ENCODE results near the gene NODAL. TPM values are rescaled to one million over a fixed set of nuclear protein-coding genes. Genes with fewer than 3 reads are reported as not detected.
A peak's percentile ranks its signal among the peaks of the same experiment; 100 is the strongest.
"Not testable (repeated sequence)": the region's sequence is repeated elsewhere in the genome, so short reads cannot be mapped to it uniquely, and the experiment has no call there.

The NODAL gene
- not detected for total RNA-seq
- polyA plus RNA-seq (2013, experiment 1 of 2): 0.42 TPM
- polyA plus RNA-seq (2013, experiment 2 of 2): 1.0 TPM
- total RNA-seq: 0 to 0.62 (median 0) reads per million in 172 experiments

- intact Hi-C loops (cut with DNase I, micrococcal nuclease): no loop called here
- TF ChIP-seq, protein P1, sequence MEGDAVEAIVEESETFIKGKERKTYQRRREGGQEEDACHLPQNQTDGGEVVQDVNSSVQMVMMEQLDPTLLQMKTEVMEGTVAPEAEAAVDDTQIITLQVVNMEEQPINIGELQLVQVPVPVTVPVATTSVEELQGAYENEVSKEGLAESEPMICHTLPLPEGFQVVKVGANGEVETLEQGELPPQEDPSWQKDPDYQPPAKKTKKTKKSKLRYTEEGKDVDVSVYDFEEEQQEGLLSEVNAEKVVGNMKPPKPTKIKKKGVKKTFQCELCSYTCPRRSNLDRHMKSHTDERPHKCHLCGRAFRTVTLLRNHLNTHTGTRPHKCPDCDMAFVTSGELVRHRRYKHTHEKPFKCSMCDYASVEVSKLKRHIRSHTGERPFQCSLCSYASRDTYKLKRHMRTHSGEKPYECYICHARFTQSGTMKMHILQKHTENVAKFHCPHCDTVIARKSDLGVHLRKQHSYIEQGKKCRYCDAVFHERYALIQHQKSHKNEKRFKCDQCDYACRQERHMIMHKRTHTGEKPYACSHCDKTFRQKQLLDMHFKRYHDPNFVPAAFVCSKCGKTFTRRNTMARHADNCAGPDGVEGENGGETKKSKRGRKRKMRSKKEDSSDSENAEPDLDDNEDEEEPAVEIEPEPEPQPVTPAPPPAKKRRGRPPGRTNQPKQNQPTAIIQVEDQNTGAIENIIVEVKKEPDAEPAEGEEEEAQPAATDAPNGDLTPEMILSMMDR (IDR thresholded peaks at IDR 0.05): no peak
- peak within 1 kb of the TSS; percentile 30 for H3K4me3 ChIP-seq (ENCODE audit: low read length)
- CTCF ChIA-PET: no interaction called here
- peaks cover 11% of the 10 kb centered on the region for H3K4me1 Mint-ChIP-seq (ENCODE audit: low read depth)
- H3K27me3 ChIP-seq (ENCODE audit: control insufficient read depth in 1 of 2, insufficient read depth in 2 of 2, low read length in 2 of 2): peaks cover 39 to 45% of the 10 kb centered on the region in 2 experiments
- H3K27ac ChIP-seq (ENCODE audit: low read depth in 1 of 2, low read length in 2 of 2): no peak within 1 kb of the TSS
- POLR2A ChIA-PET: interaction anchor here (1.3 to 1.4 kb wide), 2 partner anchors 9 to 10 kb away, joined by 3 to 4 read pairs; no protein-coding TSS in a partner anchor
- peaks cover 18% of the 10 kb centered on the region for H3K4me1 ChIP-seq (ENCODE audit: insufficient read depth, low read length)
- no peaks in the 10 kb centered on the region for H3K36me3 ChIP-seq (ENCODE audit: insufficient read depth, low read length)
- peaks cover 57% of the 10 kb centered on the region for H3K27me3 Mint-ChIP-seq
- DNase-seq (peak in 3 of 14 experiments; percentile 15 to 34 (median 15)), ATAC-seq (ENCODE audit: poor library complexity) (peak; percentile 63)
- no peaks in the 10 kb centered on the region for H3K36me3 Mint-ChIP-seq (ENCODE audit: low read depth)
- no peaks in the 10 kb centered on the region for H3K9me3 Mint-ChIP-seq
- H3K4me3 Mint-ChIP-seq: peak within 1 kb of the TSS; percentile 79
- peaks cover 0 to 15% of the 10 kb centered on the region in 2 experiments for H3K9me3 ChIP-seq (ENCODE audit: control insufficient read depth in 1 of 2, insufficient read depth in 1 of 2, low read length in 2 of 2)
- no peak within 1 kb of the TSS for H3K27ac Mint-ChIP-seq
Observed at GRCh38 chr10:70441161-70441894, at the start of gene NODAL. TSS of gene NODAL (minus strand) at chr10:70441681. CDS start at chr10:70441667, 14 bp downstream.

DNA sequence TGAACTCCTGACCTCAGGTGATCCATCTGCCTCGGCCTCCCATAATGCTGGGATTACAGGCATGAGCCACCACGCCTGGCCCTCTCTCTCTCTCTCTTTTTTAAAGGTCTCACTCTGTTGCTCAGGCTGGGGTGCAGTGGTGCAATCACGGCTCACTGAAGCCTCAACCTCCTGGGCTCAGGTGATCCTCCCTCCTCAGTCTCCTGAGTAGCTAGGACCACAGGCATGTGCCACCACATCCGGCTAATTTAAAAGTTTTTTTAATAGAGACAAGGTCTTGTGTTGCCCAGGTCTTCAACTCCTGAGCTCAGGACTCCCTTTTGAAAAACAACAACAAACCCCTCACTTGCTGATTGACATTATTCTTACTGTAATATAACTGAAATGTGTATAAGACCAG is 48.7 kb upstream of the NODAL start:
- Histone ChIP-seq H3K4me3 (ENCODE audit: low read length) (no peak overlapping the region), H3K27me3 (ENCODE audit: control insufficient read depth in 1 of 2, insufficient read depth in 2 of 2, low read length in 2 of 2) (no peaks in the 10 kb centered on the region), H3K4me1 (ENCODE audit: insufficient read depth, low read length) (peaks cover 14% of the 10 kb centered on the region), H3K36me3 (ENCODE audit: insufficient read depth, low read length) (no peaks in the 10 kb centered on the region), H3K27ac (ENCODE audit: low read depth in 1 of 2, low read length in 2 of 2) (no peak overlapping the region), H3K9me3 (ENCODE audit: control insufficient read depth in 1 of 2, insufficient read depth in 1 of 2, low read length in 2 of 2) (no peaks in the 10 kb centered on the region)
- Mint-ChIP-seq H3K27ac (no peak overlapping the region), H3K4me3 (no peak overlapping the region), H3K4me1 (ENCODE audit: low read depth) (peaks cover 12% of the 10 kb centered on the region), H3K27me3 (no peaks in the 10 kb centered on the region), H3K9me3 (no peaks in the 10 kb centered on the region), H3K36me3 (ENCODE audit: low read depth) (no peaks in the 10 kb centered on the region)
- TF ChIP-seq, protein P1 (IDR thresholded peaks at IDR 0.05): no peak
- ATAC-seq (ENCODE audit: poor library complexity): no peak
- no peak for DNase-seq
- ChIA-PET POLR2A (interaction anchor here (1.1 kb wide), 1 partner anchor 12 kb away, joined by 3 read pairs; the partner anchor contains the start of gene PALD1), CTCF (no interaction called here)
- intact Hi-C loops (cut with DNase I, micrococcal nuclease): no loop called here

DNA sequence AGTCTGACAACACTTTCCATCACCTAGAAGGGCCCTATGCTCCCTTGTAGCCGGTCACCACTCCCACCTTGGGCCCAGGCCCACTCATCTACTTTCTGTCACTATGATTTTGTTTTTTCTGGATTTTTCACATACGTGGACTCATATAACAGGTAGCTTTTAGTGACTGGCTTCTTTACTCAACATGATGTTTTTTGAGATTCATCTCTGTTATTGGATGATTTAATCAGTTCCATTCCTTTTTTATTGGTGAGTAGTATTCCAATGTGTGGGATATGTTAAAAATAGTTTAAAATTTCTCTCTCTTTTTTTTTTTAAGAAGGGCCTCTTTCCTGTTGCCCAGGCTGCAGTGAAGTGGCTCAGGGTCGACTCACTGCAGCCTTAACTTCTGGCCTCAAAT is 46.3 kb upstream of the NODAL start:
- ATAC-seq (ENCODE audit: poor library complexity): no peak
- H3K4me1 Mint-ChIP-seq (ENCODE audit: low read depth): no peaks in the 10 kb centered on the region
- H3K9me3 Mint-ChIP-seq: no peaks in the 10 kb centered on the region
- no peak overlapping the region for H3K4me3 Mint-ChIP-seq
- Histone ChIP-seq H3K4me3 (ENCODE audit: low read length) (no peak overlapping the region), H3K27me3 (ENCODE audit: control insufficient read depth in 1 of 2, insufficient read depth in 2 of 2, low read length in 2 of 2) (no peaks in the 10 kb centered on the region), H3K4me1 (ENCODE audit: insufficient read depth, low read length) (no peaks in the 10 kb centered on the region), H3K36me3 (ENCODE audit: insufficient read depth, low read length) (no peaks in the 10 kb centered on the region), H3K9me3 (ENCODE audit: control insufficient read depth in 1 of 2, insufficient read depth in 1 of 2, low read length in 2 of 2) (no peaks in the 10 kb centered on the region), H3K27ac (ENCODE audit: low read depth in 1 of 2, low read length in 2 of 2) (no peak overlapping the region)
- no peak for DNase-seq
- H3K27me3 Mint-ChIP-seq: no peaks in the 10 kb centered on the region
- TF ChIP-seq, protein P1 (IDR thresholded peaks at IDR 0.05): no peak
- CTCF ChIA-PET: no interaction called here
- POLR2A ChIA-PET: no interaction called here
- intact Hi-C loops (cut with DNase I, micrococcal nuclease): no loop called here
- H3K36me3 Mint-ChIP-seq (ENCODE audit: low read depth): no peaks in the 10 kb centered on the region
- H3K27ac Mint-ChIP-seq: no peak overlapping the region

DNA sequence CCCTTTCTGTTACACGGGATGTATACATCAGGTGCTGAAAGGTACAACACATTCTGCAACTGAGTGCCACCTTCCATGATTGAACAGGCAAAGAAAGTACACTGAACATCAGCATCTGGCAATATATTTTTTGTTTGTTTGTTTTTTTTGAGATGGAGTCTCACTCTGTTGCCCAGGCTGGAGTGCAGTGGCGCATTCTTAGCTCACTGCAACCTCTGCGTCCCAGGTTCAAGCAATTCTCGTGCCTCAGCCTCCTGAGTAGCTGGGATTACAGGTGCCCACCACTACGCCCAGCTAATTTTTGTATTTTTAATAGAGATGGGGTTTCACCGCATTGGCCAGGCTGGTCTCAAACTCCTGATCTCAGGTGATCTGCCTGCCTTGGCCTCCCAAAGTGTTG is 42.4 kb upstream of the NODAL start:
- H3K4me1 Mint-ChIP-seq (ENCODE audit: low read depth): peaks cover 29% of the 10 kb centered on the region
- POLR2A ChIA-PET; H3K4me3 ChIP-seq (ENCODE audit: low read length); DNase-seq; H3K4me3 Mint-ChIP-seq; H3K36me3 Mint-ChIP-seq (ENCODE audit: low read depth); CTCF ChIA-PET; H3K27me3 Mint-ChIP-seq; ATAC-seq (ENCODE audit: poor library complexity); H3K9me3 Mint-ChIP-seq; H3K27me3 ChIP-seq (ENCODE audit: control insufficient read depth in 1 of 2, insufficient read depth in 2 of 2, low read length in 2 of 2); H3K27ac ChIP-seq (ENCODE audit: low read depth in 1 of 2, low read length in 2 of 2); H3K27ac Mint-ChIP-seq; H3K36me3 ChIP-seq (ENCODE audit: insufficient read depth, low read length); intact Hi-C loops (cut with DNase I, micrococcal nuclease); H3K9me3 ChIP-seq (ENCODE audit: control insufficient read depth in 1 of 2, insufficient read depth in 1 of 2, low read length in 2 of 2): not testable (repeated sequence)
- peaks cover 25% of the 10 kb centered on the region for H3K4me1 ChIP-seq (ENCODE audit: insufficient read depth, low read length)
